Measurements from ENCODE around the gene HFE.

The HFE gene

GRCh38 chr6:26133730-26134129, 46.5 kb downstream of the HFE start:
- DNase-seq (ENCODE audit: low read depth): no peak

- no peak for DNase-seq (ENCODE audit: low read depth)
Observed at GRCh38 chr6:26136321-26136720, 49.1 kb downstream of the HFE start.

- DNase-seq (ENCODE audit: low read depth): no peak
Observed at GRCh38 chr6:26140254-26140966, 53.2 kb downstream of the HFE start.

- DNase-seq (ENCODE audit: low read depth): no peak
Observed at GRCh38 chr6:26140967-26141294, 53.7 kb downstream of the HFE start.

- DNase-seq (ENCODE audit: low read depth): no peak
Observed at GRCh38 chr6:26141378-26141904, 54.2 kb downstream of the HFE start.

- DNase-seq (ENCODE audit: low read depth): no peak
Observed at GRCh38 chr6:26142026-26142425, 54.8 kb downstream of the HFE start.
